ENCODE measurements around the gene GAGE12G. TPM values are rescaled to one million over a fixed set of nuclear protein-coding genes. Genes with fewer than 3 reads are reported as not detected.

Gene GAGE12G
- polyA plus RNA-seq, 1 experiment = not detected

- no peak for DNase-seq (ENCODE audit: low read depth, low spot score)
- Histone ChIP-seq H3K27ac (ENCODE audit: low read depth, low read length) (no peak overlapping the region), H3K27me3 (ENCODE audit: control insufficient read depth, insufficient read depth, low read length) (no peaks in the 10 kb centered on the region), H3K4me3 (ENCODE audit: low read depth, low read length) (no peak overlapping the region), H3K9me3 (ENCODE audit: control insufficient read depth, insufficient read depth, low read length) (no peaks in the 10 kb centered on the region)
- CTCF ChIA-PET = no interaction called here
- no peak for TF ChIP-seq CTCF (IDR thresholded peaks at IDR 0.05; ENCODE audit: low read depth, low read length)
- POLR2A ChIA-PET = no interaction called here
These were observed 40.6 kb downstream of the GAGE12G start for GRCh38 chrX:49610718-49611310.

- peaks cover 3% of the 10 kb centered on the region; the same call in 1 of the 2 replicates for H3K9me3 ChIP-seq (ENCODE audit: control insufficient read depth, insufficient read depth, low read length)
- no peak for TF ChIP-seq CTCF (IDR thresholded peaks at IDR 0.05; ENCODE audit: low read depth, low read length)
- POLR2A ChIA-PET = no interaction called here
These were observed 48.4 kb downstream of the GAGE12G start for GRCh38 chrX:49618574-49618973.

More at GRCh38 chrX:49618574-49618973, 48.4 kb downstream of the GAGE12G start:
- no peaks in the 10 kb centered on the region for H3K27me3 ChIP-seq (ENCODE audit: control insufficient read depth, insufficient read depth, low read length)
- CTCF ChIA-PET = no interaction called here
- H3K27ac ChIP-seq (ENCODE audit: low read depth, low read length) = no peak overlapping the region
- H3K4me3 ChIP-seq (ENCODE audit: low read depth, low read length) = no peak overlapping the region
- DNase-seq (ENCODE audit: low read depth, low spot score) = no peak

Small RNA genes lying within 50 kb of the gene (small RNA-seq; reads per million reads assigned to genes)
- not detected for gene GAGE12B (ENCODE audit: insufficient read length, low read depth)

Other genes starting within 250 kb of the GAGE12G start
- gene GAGE12J, start 248.4 kb upstream of the GAGE12G start, polyA plus RNA-seq (2011; rRNA removed) = not detected in 2 replicates
- not detected in 2 replicates for gene GAGE13, start 238.8 kb upstream of the GAGE12G start, polyA plus RNA-seq (2011; rRNA removed)
- gene GAGE12C, start 38.2 kb upstream of the GAGE12G start, polyA plus RNA-seq (2011; rRNA removed) = not detected in 2 replicates
- not detected in 2 replicates for gene GAGE12D, start 28.7 kb upstream of the GAGE12G start, polyA plus RNA-seq (2011; rRNA removed)
- not detected in 2 replicates for gene GAGE12E, start 19.1 kb upstream of the GAGE12G start, polyA plus RNA-seq (2011; rRNA removed)
- gene GAGE12F, start 9.6 kb upstream of the GAGE12G start, polyA plus RNA-seq (2011; rRNA removed) = not detected in 2 replicates
- gene GAGE12H, start 9.5 kb downstream of the GAGE12G start, polyA plus RNA-seq (2011; rRNA removed) = not detected in 2 replicates
- gene GAGE2A, start 19.1 kb downstream of the GAGE12G start, polyA plus RNA-seq (2011; rRNA removed) = not detected in 2 replicates
- not detected in 2 replicates for gene GAGE1, start 28.6 kb downstream of the GAGE12G start, polyA plus RNA-seq (2011; rRNA removed)
- gene PAGE1, start 125.6 kb downstream of the GAGE12G start, polyA plus RNA-seq (2011; rRNA removed) = not detected in 2 replicates

All from AG04450 (cell line).